SK-N-SH (cell line): Measurements from ENCODE around the gene MBNL1. TPM values are rescaled to one million over a fixed set of nuclear protein-coding genes. Genes with fewer than 3 reads are reported as not detected.

Experiments used
- CTCF ChIA-PET: fragments of 300-600, 350-600 bp; formaldehyde crosslinking; extraction: SDS; loops from one replicate; lab custom pipeline; 2021; lab: Yijun Ruan, JAX
- POLR2A ChIA-PET: fragments of 350-600 bp; sonication (Branson Sonifier 250); formaldehyde crosslinking; extraction: SDS; loops from one replicate; lab custom pipeline; 2020; ENCODE audit warnings: antibody characterized with exemption, inconsistent platforms; lab: Yijun Ruan, JAX
- DNase-seq: peaks from one replicate; pipeline ENCODE4 v3.0.0; 2012
- H2AFZ ChIP-seq: fragments of 200-600 bp; sonication (generic); 2 replicates; pipeline ENCODE4 v1.8.1; 2016; ENCODE audit warnings: antibody characterized with exemption, mild to moderate bottlenecking, low read depth
- H3F3A ChIP-seq: fragments of 200-600 bp; sonication (generic); replicated peaks from 2 replicates; pipeline ENCODE3; 2016; ENCODE audit warnings: antibody characterized with exemption, mild to moderate bottlenecking; ENCODE audit not compliant: insufficient read depth
- H3K27ac ChIP-seq, 2 experiments: fragments of 200-500 bp in 1 of 2; fragments of 200-600 bp in 1 of 2; sonication (Bioruptor generic) in 1 of 2; sonication (generic), shearing (Covaris generic) in 1 of 2; 2 replicates each; pipeline versions ENCODE4 v1.5.1 to v1.6.1; 2014 to 2016; ENCODE audit warnings: low read depth in 2 of 2, inconsistent platforms in 1 of 2, low read length in 1 of 2, mild to moderate bottlenecking in 1 of 2, mixed read lengths in 1 of 2
- H3K27me3 ChIP-seq: fragments of 200-600 bp; sonication (generic), shearing (Covaris generic); 2 replicates; pipeline ENCODE4 v1.6.1; 2016; ENCODE audit warnings: mixed run types; ENCODE audit not compliant: insufficient read depth
- H3K36me3 ChIP-seq, 2 experiments: fragments of 200-500 bp in 1 of 2; fragments of 200-600 bp in 1 of 2; sonication (Bioruptor generic) in 1 of 2; sonication (generic) in 1 of 2; replicated peaks in 1 of 2; 2 replicates each; pipeline versions ENCODE3 to v1.5.1; 2014 to 2016; ENCODE audit warnings: low read length in 1 of 2, mild to moderate bottlenecking in 1 of 2; ENCODE audit not compliant: insufficient read depth in 2 of 2, control insufficient read depth in 1 of 2
- H3K4me1 ChIP-seq, 2 experiments: fragments of 200-500 bp in 1 of 2; fragments of 200-600 bp in 1 of 2; sonication (Bioruptor generic) in 1 of 2; sonication (generic), shearing (Covaris generic) in 1 of 2; 2 replicates each; pipeline versions ENCODE4 v1.5.1 to v1.6.1; 2014 to 2016; ENCODE audit warnings: low read depth in 1 of 2, low read length in 1 of 2, mixed run types in 1 of 2; ENCODE audit not compliant: insufficient read depth in 2 of 2, control insufficient read depth in 1 of 2
- H3K4me2 ChIP-seq: fragments of 200-600 bp; sonication (generic), shearing (Covaris generic); 2 replicates; pipeline ENCODE4 v1.6.1; 2017; ENCODE audit warnings: mixed run types
- H3K4me3 ChIP-seq, 2 experiments: fragments of 200-500 bp in 1 of 2; fragments of 200-600 bp in 1 of 2; sonication (Bioruptor generic) in 1 of 2; sonication (generic), shearing (Covaris generic) in 1 of 2; 2 replicates each; pipeline versions ENCODE4 v1.5.1 to v1.8.1; 2014 to 2016; ENCODE audit warnings: low read depth in 2 of 2, inconsistent platforms in 1 of 2, low read length in 1 of 2, mild to moderate bottlenecking in 1 of 2, mixed read lengths in 1 of 2, moderate library complexity in 1 of 2
- H3K79me2 ChIP-seq: fragments of 200-600 bp; sonication (generic); 2 replicates; pipeline ENCODE4 v1.8.1; 2017; ENCODE audit warnings: mild to moderate bottlenecking; ENCODE audit not compliant: insufficient read depth
- H3K9ac ChIP-seq: fragments of 200-600 bp; sonication (generic); 2 replicates; pipeline ENCODE4 v1.6.1; 2017; ENCODE audit warnings: mixed run types
- H3K9me2 ChIP-seq: fragments of 200-600 bp; sonication (generic); 2 replicates; pipeline ENCODE4 v1.6.1; 2017; ENCODE audit warnings: mixed run types
- H3K9me3 ChIP-seq: fragments of 200-600 bp; sonication (generic); 2 replicates; pipeline ENCODE4 v1.6.1; 2017; ENCODE audit warnings: mixed run types, mild to moderate bottlenecking, moderate library complexity
- H4K20me1 ChIP-seq: fragments of 200-600 bp; sonication (generic); 2 replicates; pipeline ENCODE4 v1.6.1; 2017; ENCODE audit warnings: mild to moderate bottlenecking, mixed run types; ENCODE audit not compliant: insufficient read depth
- CHD2 ChIP-seq: fragments of 150-350 bp; IDR thresholded peaks from 2 replicates; pipeline ENCODE4 v1.6.1; 2018; ENCODE audit warnings: low read length; ENCODE audit not compliant: partially characterized antibody
- ELF1 ChIP-seq: IDR thresholded peaks from 2 replicates; pipeline ENCODE4 v1.4.0; 2012
- EP300 ChIP-seq, 2 experiments: IDR thresholded peaks; 2 replicates each; pipeline versions ENCODE4 v1.4.0 to v1.6.1; 2012; ENCODE audit warnings: borderline replicate concordance in 1 of 2, low read depth in 1 of 2, low read length in 1 of 2
- EZH2phosphoT487 ChIP-seq: fragments of 200-600 bp; sonication (generic); IDR thresholded peaks from 2 replicates; pipeline ENCODE4 v1.6.1; 2017; ENCODE audit warnings: low read depth, mixed run types, mild to moderate bottlenecking, antibody characterized with exemption, moderate library complexity, borderline replicate concordance
- FOSL2 ChIP-seq: IDR thresholded peaks from 2 replicates; pipeline ENCODE4 v1.4.0; 2012; ENCODE audit warnings: low read depth, mild to moderate bottlenecking, moderate library complexity, borderline replicate concordance
- FOXM1 ChIP-seq: IDR thresholded peaks from 2 replicates; pipeline ENCODE4 v1.4.0; 2012; ENCODE audit warnings: low read depth, mild to moderate bottlenecking
- GABPA ChIP-seq: IDR thresholded peaks from 2 replicates; pipeline ENCODE4 v1.4.0; 2012; ENCODE audit warnings: low read depth, mild to moderate bottlenecking
- GATA2 ChIP-seq: sonication (generic); formaldehyde crosslinking; IDR thresholded peaks from 2 replicates; pipeline ENCODE4 v1.5.0; 2020; ENCODE audit warnings: mild to moderate bottlenecking, missing genetic modification reagents
- MEF2A ChIP-seq: IDR thresholded peaks from 2 replicates; pipeline ENCODE4 v1.4.0; 2012; ENCODE audit warnings: low read depth, borderline replicate concordance
- NRF1 ChIP-seq: IDR thresholded peaks from 2 replicates; pipeline ENCODE4 v1.6.1; 2012; ENCODE audit warnings: low read depth, mild to moderate bottlenecking, low read length
- RAD21 ChIP-seq: IDR thresholded peaks from 2 replicates; pipeline ENCODE4 v1.6.1; 2012; ENCODE audit warnings: mild to moderate bottlenecking, low read length
- RXRA ChIP-seq: IDR thresholded peaks from 2 replicates; pipeline ENCODE4 v1.4.0; 2012; ENCODE audit warnings: low read depth, mild to moderate bottlenecking, borderline replicate concordance
- SIN3A ChIP-seq: IDR thresholded peaks from 2 replicates; pipeline ENCODE4 v1.6.1; 2012; ENCODE audit warnings: low read depth, mild to moderate bottlenecking, low read length, moderate library complexity, borderline replicate concordance
- SMC3 ChIP-seq: IDR thresholded peaks from 2 replicates; pipeline ENCODE4 v1.6.1; 2012; ENCODE audit warnings: low read depth, low read length, improper control_type of control experiment
- WGBS: methylation state at CpG from one replicate; pipeline ENCODE4 v1.1.6; 2017; ENCODE audit warnings: low lambda C conversion rate; 5-methylcytosine and 5-hydroxymethylcytosine counted together
- polyA plus RNA-seq, 3 experiments: library from polyadenylated mRNA; depleted of rRNA; stranded (reverse); fragments of >200 nt; gene quantifications; 2 replicates each; pipeline ENCODE4 v1.2.3, GENCODE V29; 2012
- TF ChIP-seq, protein P1 (sequence below): IDR thresholded peaks from 2 replicates; pipeline ENCODE4; 2012
- TF ChIP-seq, protein P2 (sequence below): IDR thresholded peaks from 2 replicates; pipeline ENCODE4 v1.4.0; 2012; ENCODE audit warnings: low read depth
- TF ChIP-seq, protein P3 (sequence below): IDR thresholded peaks from 2 replicates; pipeline ENCODE4 v1.4.0; 2012; ENCODE audit warnings: low read depth, borderline replicate concordance
- TF ChIP-seq, protein P4 (sequence below): fragments of 150-350 bp; IDR thresholded peaks from 2 replicates; pipeline ENCODE4 v1.6.1; 2016; ENCODE audit warnings: mild to moderate bottlenecking, low read depth, low read length

Gene MBNL1
- polyA plus RNA-seq, 1 of the 3 experiments (the other 2 are of a cell fraction) = 44.3 TPM

DNA sequence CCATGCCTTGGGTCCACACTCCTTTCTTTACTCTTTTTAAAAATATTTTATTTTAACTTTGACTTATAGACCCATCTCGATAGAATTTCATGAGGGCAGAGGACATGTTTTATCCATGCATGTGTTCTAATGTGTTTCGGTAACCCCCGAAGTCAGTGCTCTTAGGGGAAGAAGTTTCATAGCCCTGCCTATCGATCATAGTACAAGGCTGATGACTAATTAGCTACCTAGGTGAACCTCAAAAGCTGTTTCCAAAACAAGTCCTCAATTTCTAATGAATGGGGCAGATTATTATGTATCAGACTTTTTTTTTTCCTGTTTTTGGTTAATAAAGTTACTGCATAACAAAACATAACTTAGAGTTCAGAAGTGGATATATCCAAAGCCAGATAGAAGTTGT lies 82.0 kb downstream of the MBNL1 start:
- H3K4me3 ChIP-seq = no peak overlapping the region
- peaks cover 5 to 41% of the 10 kb centered on the region in 2 experiments for H3K36me3 ChIP-seq
- peaks cover 2 to 46% of the 10 kb centered on the region in 2 experiments for H3K4me1 ChIP-seq
- WGBS = 96% methylated on average over 4 of the region's 4 CpGs
- H3K4me2 ChIP-seq = no peak overlapping the region
- TF ChIP-seq EZH2phosphoT487 (no peak), SMC3 (no peak), MEF2A (no peak), FOSL2 (no peak)
- H3K79me2 ChIP-seq = peaks cover 100% of the 10 kb centered on the region
- no peaks in the 10 kb centered on the region for H3K9me3 ChIP-seq
- H3K9me2 ChIP-seq = no peaks in the 10 kb centered on the region
- no peak overlapping the region for H2AFZ ChIP-seq
- H4K20me1 ChIP-seq = peaks cover 11% of the 10 kb centered on the region
- POLR2A ChIA-PET = no interaction called here
- peak overlapping the region in 1 of 2 experiments; percentile 72; a peak in 2 of 4 replicates for H3K27ac ChIP-seq
- no peaks in the 10 kb centered on the region for H3K27me3 ChIP-seq
- no peak for DNase-seq
- CTCF ChIA-PET = no interaction called here
- peaks cover 53% of the 10 kb centered on the region for H3F3A ChIP-seq
- H3K9ac ChIP-seq = no peak overlapping the region

DNA sequence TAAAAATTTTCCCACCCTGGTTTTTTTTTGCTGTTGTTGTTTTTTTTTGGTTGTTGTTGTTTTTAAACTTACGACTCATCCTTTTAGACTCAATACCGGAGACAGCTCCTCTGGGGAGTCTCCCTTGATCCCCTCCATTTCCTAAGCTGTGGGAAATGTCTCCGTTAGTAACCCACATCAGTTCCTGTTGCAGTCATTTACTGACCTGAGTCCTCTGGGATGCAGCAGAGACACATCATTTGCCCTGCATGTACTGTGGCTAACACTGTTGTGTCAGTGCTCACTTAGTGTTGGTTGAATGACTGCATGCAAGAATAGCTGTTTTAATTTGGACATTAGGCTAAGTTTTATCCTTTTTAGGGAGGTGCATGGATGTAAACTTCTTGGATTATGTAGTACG lies 83.8 kb downstream of the MBNL1 start:
- Histone ChIP-seq H3K9ac (no peak overlapping the region), H3K27me3 (no peaks in the 10 kb centered on the region), H3K4me1 (peaks cover 2 to 44% of the 10 kb centered on the region in 2 experiments), H3K27ac (peak overlapping the region in 1 of 2 experiments; percentile 17; a peak in 2 of 4 replicates), H3F3A (peaks cover 37% of the 10 kb centered on the region), H3K4me2 (no peak overlapping the region), H3K4me3 (no peak overlapping the region), H4K20me1 (peaks cover 17% of the 10 kb centered on the region), H3K36me3 (peaks cover 5 to 31% of the 10 kb centered on the region in 2 experiments), H3K9me3 (no peaks in the 10 kb centered on the region), H3K79me2 (peaks cover 100% of the 10 kb centered on the region), H3K9me2 (no peaks in the 10 kb centered on the region), H2AFZ (no peak overlapping the region)
- POLR2A ChIA-PET = no interaction called here
- DNase-seq = no peak
- CTCF ChIA-PET = interaction anchor here (1.4 kb wide), 1 partner anchor 89 kb away, joined by 3 read pairs; no protein-coding TSS in a partner anchor
- 85% methylated on average over 4 of the region's 4 CpGs for WGBS
- TF ChIP-seq FOXM1 = no peak
- TF ChIP-seq ELF1 = no peak
- TF ChIP-seq, protein P1, sequence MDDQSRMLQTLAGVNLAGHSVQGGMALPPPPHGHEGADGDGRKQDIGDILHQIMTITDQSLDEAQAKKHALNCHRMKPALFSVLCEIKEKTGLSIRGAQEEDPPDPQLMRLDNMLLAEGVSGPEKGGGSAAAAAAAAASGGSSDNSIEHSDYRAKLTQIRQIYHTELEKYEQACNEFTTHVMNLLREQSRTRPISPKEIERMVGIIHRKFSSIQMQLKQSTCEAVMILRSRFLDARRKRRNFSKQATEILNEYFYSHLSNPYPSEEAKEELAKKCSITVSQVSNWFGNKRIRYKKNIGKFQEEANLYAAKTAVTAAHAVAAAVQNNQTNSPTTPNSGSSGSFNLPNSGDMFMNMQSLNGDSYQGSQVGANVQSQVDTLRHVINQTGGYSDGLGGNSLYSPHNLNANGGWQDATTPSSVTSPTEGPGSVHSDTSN = no peak
- TF ChIP-seq, protein P2, sequence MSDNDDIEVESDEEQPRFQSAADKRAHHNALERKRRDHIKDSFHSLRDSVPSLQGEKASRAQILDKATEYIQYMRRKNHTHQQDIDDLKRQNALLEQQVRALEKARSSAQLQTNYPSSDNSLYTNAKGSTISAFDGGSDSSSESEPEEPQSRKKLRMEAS = no peak
- TF ChIP-seq, protein P3, sequence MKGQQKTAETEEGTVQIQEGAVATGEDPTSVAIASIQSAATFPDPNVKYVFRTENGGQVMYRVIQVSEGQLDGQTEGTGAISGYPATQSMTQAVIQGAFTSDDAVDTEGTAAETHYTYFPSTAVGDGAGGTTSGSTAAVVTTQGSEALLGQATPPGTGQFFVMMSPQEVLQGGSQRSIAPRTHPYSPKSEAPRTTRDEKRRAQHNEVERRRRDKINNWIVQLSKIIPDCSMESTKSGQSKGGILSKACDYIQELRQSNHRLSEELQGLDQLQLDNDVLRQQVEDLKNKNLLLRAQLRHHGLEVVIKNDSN = no peak
- TF ChIP-seq SIN3A = no peak
- TF ChIP-seq MEF2A = no peak
- TF ChIP-seq NRF1 = no peak
- TF ChIP-seq, protein P4, sequence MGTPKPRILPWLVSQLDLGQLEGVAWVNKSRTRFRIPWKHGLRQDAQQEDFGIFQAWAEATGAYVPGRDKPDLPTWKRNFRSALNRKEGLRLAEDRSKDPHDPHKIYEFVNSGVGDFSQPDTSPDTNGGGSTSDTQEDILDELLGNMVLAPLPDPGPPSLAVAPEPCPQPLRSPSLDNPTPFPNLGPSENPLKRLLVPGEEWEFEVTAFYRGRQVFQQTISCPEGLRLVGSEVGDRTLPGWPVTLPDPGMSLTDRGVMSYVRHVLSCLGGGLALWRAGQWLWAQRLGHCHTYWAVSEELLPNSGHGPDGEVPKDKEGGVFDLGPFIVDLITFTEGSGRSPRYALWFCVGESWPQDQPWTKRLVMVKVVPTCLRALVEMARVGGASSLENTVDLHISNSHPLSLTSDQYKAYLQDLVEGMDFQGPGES = no peak
- TF ChIP-seq RXRA = no peak
- TF ChIP-seq CHD2 = no peak
- no peak for TF ChIP-seq SMC3
- TF ChIP-seq EZH2phosphoT487 = no peak
- no peak for TF ChIP-seq GABPA
- no peak for TF ChIP-seq RAD21
- no peak for TF ChIP-seq EP300 (IDR thresholded peaks at IDR 0.05; ENCODE audit: borderline replicate concordance in 1 of 2, low read depth in 1 of 2, low read length in 1 of 2)
- no peak for TF ChIP-seq GATA2 (CRISPR knock-in tag)
